GM23338 (cell line): Measurements from ENCODE around the gene TNNI3K. TPM values are rescaled to one million over a fixed set of nuclear protein-coding genes. Genes with fewer than 3 reads are reported as not detected.
A peak's percentile ranks its signal among the peaks of the same experiment; 100 is the strongest.

Experiments used
- ATAC-seq: fragments of 200-7000 bp; cut with Tn5 transposase; 3 replicates; pipeline ENCODE4 v1.9.1; 2020
- DNase-seq: peaks from one replicate; pipeline ENCODE4 v3.0.0-alpha.2; 2015; ENCODE audit warnings: low spot score
- H2AFZ ChIP-seq: fragments of 200-600 bp; sonication (generic); 2 replicates; pipeline ENCODE4 v1.8.0; 2016; ENCODE audit warnings: antibody characterized with exemption, mild to moderate bottlenecking, moderate library complexity
- H3F3A ChIP-seq: fragments of 200-600 bp; sonication (generic); replicated peaks from 2 replicates; pipeline ENCODE4 v1.8.0; 2017; ENCODE audit warnings: antibody characterized with exemption, mixed run types, low read depth
- H3K27ac ChIP-seq: fragments of 200-600 bp; sonication (generic); 2 replicates; pipeline ENCODE4 v1.6.1; 2016; ENCODE audit warnings: low read depth
- H3K27me3 ChIP-seq: fragments of 200-600 bp; sonication (generic); 2 replicates; pipeline ENCODE4 v1.8.0; 2016; ENCODE audit warnings: mild to moderate bottlenecking, mixed run types, moderate library complexity; ENCODE audit not compliant: insufficient read depth
- H3K36me3 ChIP-seq: fragments of 200-600 bp; sonication (generic); 2 replicates; pipeline ENCODE4 v1.8.0; 2016; ENCODE audit warnings: mild to moderate bottlenecking; ENCODE audit not compliant: insufficient read depth
- H3K4me1 ChIP-seq: fragments of 200-600 bp; sonication (generic); 2 replicates; pipeline ENCODE4 v1.8.0; 2016; ENCODE audit warnings: mild to moderate bottlenecking, moderate library complexity; ENCODE audit not compliant: insufficient read depth
- H3K4me2 ChIP-seq: fragments of 200-600 bp; sonication (generic); 2 replicates; pipeline ENCODE4 v1.7.1; 2017; ENCODE audit warnings: mixed run types
- H3K4me3 ChIP-seq: fragments of 200-600 bp; sonication (generic); 2 replicates; pipeline ENCODE4 v1.6.1; 2016; ENCODE audit warnings: mixed run types
- H3K79me2 ChIP-seq: fragments of 200-600 bp; sonication (generic); replicated peaks from 2 replicates; pipeline ENCODE4 v1.8.0; 2017; ENCODE audit warnings: mild to moderate bottlenecking; ENCODE audit not compliant: insufficient read depth
- H3K9me2 ChIP-seq: fragments of 200-600 bp; sonication (generic); 2 replicates; pipeline ENCODE4 v1.8.0; 2017; ENCODE audit not compliant: insufficient read depth
- H4K20me1 ChIP-seq: fragments of 200-600 bp; sonication (generic); replicated peaks from 2 replicates; pipeline ENCODE4 v1.8.0; 2017; ENCODE audit warnings: mild to moderate bottlenecking; ENCODE audit not compliant: insufficient read depth
- H3K27ac Mint-ChIP-seq: 2 replicates; pipeline ENCODE4 v1.8.0; 2020; ENCODE audit warnings: inconsistent platforms, mild to moderate bottlenecking, moderate library complexity, mixed read lengths
- H3K27me3 Mint-ChIP-seq: 3 replicates; pipeline ENCODE4 v1.8.0; 2022; ENCODE audit warnings: low read depth, mild to moderate bottlenecking, moderate library complexity, mixed read lengths, inconsistent platforms; ENCODE audit not compliant: insufficient read depth, poor library complexity
- H3K36me3 Mint-ChIP-seq: 3 replicates; pipeline ENCODE4 v1.8.0; 2021; ENCODE audit warnings: low read depth, mild to moderate bottlenecking, inconsistent platforms, moderate library complexity, mixed read lengths
- H3K4me1 Mint-ChIP-seq: 3 replicates; pipeline ENCODE4 v1.8.0; 2020; ENCODE audit warnings: mild to moderate bottlenecking, inconsistent platforms, mixed read lengths
- H3K4me3 Mint-ChIP-seq: 3 replicates; pipeline ENCODE4 v1.8.0; 2021; ENCODE audit warnings: moderate library complexity, mild to moderate bottlenecking, inconsistent platforms, mixed read lengths
- H3K9me3 Mint-ChIP-seq: 3 replicates; pipeline ENCODE4 v1.8.0; 2020; ENCODE audit warnings: moderate library complexity, mild to moderate bottlenecking, inconsistent platforms, mixed read lengths
- CREB1 ChIP-seq: fragments of 250-450 bp; sonication (Bioruptor Pico); IDR thresholded peaks from 2 replicates; pipeline ENCODE4 v1.5.0; 2020; ENCODE audit warnings: low read depth, mild to moderate bottlenecking, moderate library complexity
- NANOG ChIP-seq: IDR thresholded peaks from 2 replicates; pipeline ENCODE4 v1.6.1; 2016; ENCODE audit warnings: antibody characterized with exemption, borderline replicate concordance
- REST ChIP-seq: IDR thresholded peaks from one replicate; pipeline ENCODE4 v1.6.1; 2018; ENCODE audit warnings: antibody characterized with exemption; ENCODE audit not compliant: unreplicated experiment
- ZNF331 ChIP-seq: fragments of 250-450 bp; sonication (Bioruptor Pico); IDR thresholded peaks from 2 replicates; pipeline ENCODE4 v1.5.0; 2020; ENCODE audit warnings: low read depth, mild to moderate bottlenecking, moderate library complexity
- polyA plus RNA-seq: library from polyadenylated mRNA; unstranded; fragments of >200 nt; fragmentation: Nextera tagmentation; extraction: Ambion mirVana; gene quantifications from 2 replicates; pipeline ENCODE4 v1.2.1, GENCODE V29; 2016
- total RNA-seq: library from RNA; depleted of rRNA; stranded (reverse); fragments of >200 nt; shearing (Covaris generic); gene quantifications from 2 replicates; pipeline ENCODE4 v1.2.3, GENCODE V29; 2014
- TF ChIP-seq, protein P1 (sequence below): fragments of 250-450 bp; sonication (Bioruptor Pico); IDR thresholded peaks from 2 replicates; pipeline ENCODE4 v1.5.0; 2020; ENCODE audit warnings: mild to moderate bottlenecking, moderate library complexity
- TF ChIP-seq, protein P2 (sequence below): IDR thresholded peaks from 2 replicates; pipeline ENCODE4 v1.6.1; 2016; ENCODE audit warnings: antibody characterized with exemption

TNNI3K gene
- total and polyA plus RNA-seq, 2 experiments from 2014 or later = not detected

- peak; percentile 85 for DNase-seq
- no peak for TF ChIP-seq ZNF331 (CRISPR knock-in tag)
- TF ChIP-seq CREB1 (CRISPR knock-in tag) = 0 out of 2 replicates have a peak, but pooled peaks have one; percentile 26
- TF ChIP-seq, protein P1, sequence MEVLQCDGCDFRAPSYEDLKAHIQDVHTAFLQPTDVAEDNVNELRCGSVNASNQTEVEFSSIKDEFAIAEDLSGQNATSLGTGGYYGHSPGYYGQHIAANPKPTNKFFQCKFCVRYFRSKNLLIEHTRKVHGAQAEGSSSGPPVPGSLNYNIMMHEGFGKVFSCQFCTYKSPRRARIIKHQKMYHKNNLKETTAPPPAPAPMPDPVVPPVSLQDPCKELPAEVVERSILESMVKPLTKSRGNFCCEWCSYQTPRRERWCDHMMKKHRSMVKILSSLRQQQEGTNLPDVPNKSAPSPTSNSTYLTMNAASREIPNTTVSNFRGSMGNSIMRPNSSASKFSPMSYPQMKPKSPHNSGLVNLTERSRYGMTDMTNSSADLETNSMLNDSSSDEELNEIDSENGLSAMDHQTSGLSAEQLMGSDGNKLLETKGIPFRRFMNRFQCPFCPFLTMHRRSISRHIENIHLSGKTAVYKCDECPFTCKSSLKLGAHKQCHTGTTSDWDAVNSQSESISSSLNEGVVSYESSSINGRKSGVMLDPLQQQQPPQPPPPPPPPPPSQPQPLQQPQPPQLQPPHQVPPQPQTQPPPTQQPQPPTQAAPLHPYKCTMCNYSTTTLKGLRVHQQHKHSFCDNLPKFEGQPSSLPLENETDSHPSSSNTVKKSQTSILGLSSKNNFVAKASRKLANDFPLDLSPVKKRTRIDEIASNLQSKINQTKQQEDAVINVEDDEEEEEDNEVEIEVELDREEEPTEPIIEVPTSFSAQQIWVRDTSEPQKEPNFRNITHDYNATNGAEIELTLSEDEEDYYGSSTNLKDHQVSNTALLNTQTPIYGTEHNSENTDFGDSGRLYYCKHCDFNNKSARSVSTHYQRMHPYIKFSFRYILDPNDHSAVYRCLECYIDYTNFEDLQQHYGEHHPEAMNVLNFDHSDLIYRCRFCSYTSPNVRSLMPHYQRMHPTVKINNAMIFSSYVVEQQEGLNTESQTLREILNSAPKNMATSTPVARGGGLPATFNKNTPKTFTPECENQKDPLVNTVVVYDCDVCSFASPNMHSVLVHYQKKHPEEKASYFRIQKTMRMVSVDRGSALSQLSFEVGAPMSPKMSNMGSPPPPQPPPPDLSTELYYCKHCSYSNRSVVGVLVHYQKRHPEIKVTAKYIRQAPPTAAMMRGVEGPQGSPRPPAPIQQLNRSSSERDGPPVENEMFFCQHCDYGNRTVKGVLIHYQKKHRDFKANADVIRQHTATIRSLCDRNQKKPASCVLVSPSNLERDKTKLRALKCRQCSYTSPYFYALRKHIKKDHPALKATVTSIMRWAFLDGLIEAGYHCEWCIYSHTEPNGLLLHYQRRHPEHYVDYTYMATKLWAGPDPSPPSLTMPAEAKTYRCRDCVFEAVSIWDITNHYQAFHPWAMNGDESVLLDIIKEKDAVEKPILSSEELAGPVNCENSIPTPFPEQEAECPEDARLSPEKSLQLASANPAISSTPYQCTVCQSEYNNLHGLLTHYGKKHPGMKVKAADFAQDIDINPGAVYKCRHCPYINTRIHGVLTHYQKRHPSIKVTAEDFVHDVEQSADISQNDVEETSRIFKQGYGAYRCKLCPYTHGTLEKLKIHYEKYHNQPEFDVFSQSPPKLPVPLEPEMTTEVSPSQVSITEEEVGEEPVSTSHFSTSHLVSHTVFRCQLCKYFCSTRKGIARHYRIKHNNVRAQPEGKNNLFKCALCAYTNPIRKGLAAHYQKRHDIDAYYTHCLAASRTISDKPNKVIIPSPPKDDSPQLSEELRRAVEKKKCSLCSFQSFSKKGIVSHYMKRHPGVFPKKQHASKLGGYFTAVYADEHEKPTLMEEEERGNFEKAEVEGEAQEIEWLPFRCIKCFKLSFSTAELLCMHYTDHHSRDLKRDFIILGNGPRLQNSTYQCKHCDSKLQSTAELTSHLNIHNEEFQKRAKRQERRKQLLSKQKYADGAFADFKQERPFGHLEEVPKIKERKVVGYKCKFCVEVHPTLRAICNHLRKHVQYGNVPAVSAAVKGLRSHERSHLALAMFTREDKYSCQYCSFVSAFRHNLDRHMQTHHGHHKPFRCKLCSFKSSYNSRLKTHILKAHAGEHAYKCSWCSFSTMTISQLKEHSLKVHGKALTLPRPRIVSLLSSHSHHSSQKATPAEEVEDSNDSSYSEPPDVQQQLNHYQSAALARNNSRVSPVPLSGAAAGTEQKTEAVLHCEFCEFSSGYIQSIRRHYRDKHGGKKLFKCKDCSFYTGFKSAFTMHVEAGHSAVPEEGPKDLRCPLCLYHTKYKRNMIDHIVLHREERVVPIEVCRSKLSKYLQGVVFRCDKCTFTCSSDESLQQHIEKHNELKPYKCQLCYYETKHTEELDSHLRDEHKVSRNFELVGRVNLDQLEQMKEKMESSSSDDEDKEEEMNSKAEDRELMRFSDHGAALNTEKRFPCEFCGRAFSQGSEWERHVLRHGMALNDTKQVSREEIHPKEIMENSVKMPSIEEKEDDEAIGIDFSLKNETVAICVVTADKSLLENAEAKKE (CRISPR knock-in tag) = peak; percentile 87
- TF ChIP-seq NANOG = peak; percentile 77; the same call in 1 of the 2 replicates
- TF ChIP-seq, protein P2, sequence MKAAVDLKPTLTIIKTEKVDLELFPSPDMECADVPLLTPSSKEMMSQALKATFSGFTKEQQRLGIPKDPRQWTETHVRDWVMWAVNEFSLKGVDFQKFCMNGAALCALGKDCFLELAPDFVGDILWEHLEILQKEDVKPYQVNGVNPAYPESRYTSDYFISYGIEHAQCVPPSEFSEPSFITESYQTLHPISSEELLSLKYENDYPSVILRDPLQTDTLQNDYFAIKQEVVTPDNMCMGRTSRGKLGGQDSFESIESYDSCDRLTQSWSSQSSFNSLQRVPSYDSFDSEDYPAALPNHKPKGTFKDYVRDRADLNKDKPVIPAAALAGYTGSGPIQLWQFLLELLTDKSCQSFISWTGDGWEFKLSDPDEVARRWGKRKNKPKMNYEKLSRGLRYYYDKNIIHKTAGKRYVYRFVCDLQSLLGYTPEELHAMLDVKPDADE = no peak
- TF ChIP-seq REST = no peak
- no peak overlapping the region for H3K4me3 ChIP-seq
- peak overlapping the region; percentile 39 for H3K4me2 ChIP-seq
- no peak overlapping the region for H3K27ac Mint-ChIP-seq
- peaks cover 26% of the 10 kb centered on the region for H3K9me3 Mint-ChIP-seq
- peak overlapping the region; percentile 11; the same call in 1 of the 3 replicates for H3K4me3 Mint-ChIP-seq
- peak; percentile 99 for ATAC-seq
- H4K20me1 ChIP-seq = no peaks in the 10 kb centered on the region
- peaks cover 37% of the 10 kb centered on the region for H3K27me3 ChIP-seq
- H3K9me2 ChIP-seq = no peaks in the 10 kb centered on the region
- no peaks in the 10 kb centered on the region for H3F3A ChIP-seq
- H3K27me3 Mint-ChIP-seq = peaks cover 23% of the 10 kb centered on the region
- no peak overlapping the region for H2AFZ ChIP-seq
- peaks cover 27% of the 10 kb centered on the region for H3K4me1 Mint-ChIP-seq
- H3K79me2 ChIP-seq = no peaks in the 10 kb centered on the region
- peaks cover 16% of the 10 kb centered on the region for H3K4me1 ChIP-seq
- no peaks in the 10 kb centered on the region for H3K36me3 ChIP-seq
- H3K36me3 Mint-ChIP-seq = peaks cover 13% of the 10 kb centered on the region
- no peak overlapping the region for H3K27ac ChIP-seq
These were observed 10.1 kb downstream of the TNNI3K start for GRCh38 chr1:74245168-74245772.
